MCF 10A (cell line): ENCODE data around the gene IBA57. TPM values are rescaled to one million over a fixed set of nuclear protein-coding genes. Genes with fewer than 3 reads are reported as not detected.

Source experiments
- BruUV-seq: library from RNA; stranded (reverse); fragments of 400-500 nt; replicated peaks from 2 replicates; lab custom pipeline; 2021; lab: Mats Ljungman, UMichigan
- CTCF ChIA-PET: fragments of 300-600 bp; sonication (Branson Sonifier 250); formaldehyde crosslinking; extraction: SDS; loops from one replicate; lab custom pipeline; 2021; ENCODE audit warnings: antibody characterized with exemption, inconsistent platforms; lab: Yijun Ruan, JAX
- POLR2A ChIA-PET: fragments of 300-600, 350-650 bp; sonication (Branson Sonifier 250); formaldehyde crosslinking; extraction: SDS; loops from one replicate; lab custom pipeline; 2020; ENCODE audit warnings: antibody characterized with exemption, inconsistent platforms; lab: Yijun Ruan, JAX
- DNase-seq: peaks from one replicate; pipeline ENCODE4 v3.0.0-alpha.2; 2018; ENCODE audit not compliant: unreplicated experiment
- H3K27ac Mint-ChIP-seq: one replicate; pipeline ENCODE4 v1.8.0; 2022; ENCODE audit warnings: mild to moderate bottlenecking, low read depth, mixed read lengths; ENCODE audit not compliant: unreplicated experiment
- H3K27me3 Mint-ChIP-seq: one replicate; pipeline ENCODE4 v1.8.0; 2022; ENCODE audit warnings: mixed read lengths; ENCODE audit not compliant: insufficient read depth, unreplicated experiment
- H3K36me3 Mint-ChIP-seq: one replicate; pipeline ENCODE4 v1.8.0; 2022; ENCODE audit warnings: mild to moderate bottlenecking, moderate library complexity, mixed read lengths; ENCODE audit not compliant: insufficient read depth, unreplicated experiment
- H3K4me1 Mint-ChIP-seq: one replicate; pipeline ENCODE4 v1.8.0; 2022; ENCODE audit warnings: mixed read lengths; ENCODE audit not compliant: insufficient read depth, unreplicated experiment
- H3K4me3 Mint-ChIP-seq: one replicate; pipeline ENCODE4 v1.8.0; 2022; ENCODE audit warnings: mild to moderate bottlenecking, moderate library complexity, mixed read lengths; ENCODE audit not compliant: unreplicated experiment
- H3K9me3 Mint-ChIP-seq: one replicate; pipeline ENCODE4 v1.8.0; 2022; ENCODE audit warnings: mixed read lengths; ENCODE audit not compliant: unreplicated experiment
- CTCF ChIP-seq: fragments of 200-600 bp; IDR thresholded peaks from one replicate; pipeline ENCODE4 v1.8.0; 2022; ENCODE audit warnings: antibody characterized with exemption, mild to moderate bottlenecking; ENCODE audit not compliant: unreplicated experiment
- intact Hi-C: fragments of 100-400 bp; cut with micrococcal nuclease; formaldehyde crosslinking; loops from 2 replicates; pipeline ENCODE4 v1.14.1; 2022
- total RNA-seq: library from RNA; stranded (reverse); gene quantifications from 2 replicates; pipeline ENCODE4 v1.2.3, GENCODE V29; 2022

The IBA57 gene
- total RNA-seq, 1 experiment from 2014 or later, result 16.5 TPM

- no TSS peak for BruUV-seq
- ChIA-PET CTCF (interaction anchor here (0.6 to 2.6 kb wide), 5 partner anchors 11 to 126 kb away, joined by 3 to 11 read pairs (median 6); no protein-coding TSS in a partner anchor), POLR2A (interaction anchor here (0.6 to 1.5 kb wide), 3 partner anchors 15 to 562 kb away, joined by 3 to 4 read pairs (median 4); partner anchors contain the start of genes GUK1 and WNT9A)
- Mint-ChIP-seq H3K4me3 (no peak overlapping the region), H3K36me3 (no peaks in the 10 kb centered on the region), H3K27ac (no peak overlapping the region), H3K9me3 (no peaks in the 10 kb centered on the region), H3K27me3 (no peaks in the 10 kb centered on the region), H3K4me1 (no peaks in the 10 kb centered on the region)
- TF ChIP-seq CTCF, result no peak
- no peak for DNase-seq
- intact Hi-C loops, result no loop called here
These were observed 40.4 kb upstream of the IBA57 start for GRCh38 chr1:228125185-228125584.

DNA sequence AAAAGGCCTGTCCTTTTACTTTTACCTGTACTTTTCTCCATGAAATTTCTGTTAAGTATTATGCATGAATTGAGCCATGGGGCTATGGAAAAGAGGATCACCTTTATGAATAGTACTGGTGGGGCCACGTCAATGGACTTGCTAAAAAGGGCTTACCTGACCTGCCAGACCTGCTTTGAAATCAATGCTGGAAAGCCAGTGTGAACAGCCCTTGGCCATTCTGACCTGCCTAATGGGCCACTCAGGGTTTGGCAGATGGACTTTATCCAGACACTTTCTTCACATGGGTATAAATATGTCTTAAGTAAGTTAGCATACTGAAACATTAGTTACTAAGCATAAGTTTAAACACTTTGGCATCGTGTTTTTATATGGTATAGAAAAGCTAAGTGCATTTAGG lies 33.8 kb upstream of the IBA57 start:
- no peak for TF ChIP-seq CTCF
- ChIA-PET CTCF (interaction anchor here (1.1 to 4.7 kb wide), 16 partner anchors 9 to 383 kb away, joined by 3 to 62 read pairs (median 15); partner anchors contain the start of genes GUK1, IBA57 and MRPL55), POLR2A (interaction anchor here (0.7 to 5.5 kb wide), 15 partner anchors 9 to 838 kb away, joined by 3 to 56 read pairs (median 7); partner anchors contain the start of genes ARF1, GUK1, IBA57 and MRPL55)
- no TSS peak for BruUV-seq
- no peak overlapping the region for H3K4me3 Mint-ChIP-seq
- H3K4me1 Mint-ChIP-seq, result peaks cover 10% of the 10 kb centered on the region
- peaks cover 18% of the 10 kb centered on the region for H3K27me3 Mint-ChIP-seq
- DNase-seq, result no peak
- H3K27ac Mint-ChIP-seq, result no peak overlapping the region
- H3K9me3 Mint-ChIP-seq, result no peaks in the 10 kb centered on the region
- no peaks in the 10 kb centered on the region for H3K36me3 Mint-ChIP-seq
- intact Hi-C loops, result loop anchor here (1.0 to 2.0 kb wide), 9 partner anchors 35 to 651 kb away; a partner anchor contains a TSS

- intact Hi-C loops, result no loop called here
- Mint-ChIP-seq H3K27me3 (peaks cover 30% of the 10 kb centered on the region), H3K27ac (no peak overlapping the region), H3K9me3 (no peaks in the 10 kb centered on the region), H3K4me1 (peaks cover 10% of the 10 kb centered on the region), H3K4me3 (no peak overlapping the region), H3K36me3 (no peaks in the 10 kb centered on the region)
- POLR2A ChIA-PET, result interaction anchor here (0.6 to 1.6 kb wide), 3 partner anchors 25 to 408 kb away, joined by 3 to 8 read pairs (median 4); partner anchors contain the start of gene IBA57
- CTCF ChIA-PET, result interaction anchor here (0.7 to 1.3 kb wide), 2 partner anchors 130 to 373 kb away, joined by 3 to 4 read pairs; no protein-coding TSS in a partner anchor
- no peak for TF ChIP-seq CTCF
- no peak for DNase-seq
- BruUV-seq, result no TSS peak
These were observed 31.0 kb upstream of the IBA57 start for GRCh38 chr1:228134591-228134990.

DNA sequence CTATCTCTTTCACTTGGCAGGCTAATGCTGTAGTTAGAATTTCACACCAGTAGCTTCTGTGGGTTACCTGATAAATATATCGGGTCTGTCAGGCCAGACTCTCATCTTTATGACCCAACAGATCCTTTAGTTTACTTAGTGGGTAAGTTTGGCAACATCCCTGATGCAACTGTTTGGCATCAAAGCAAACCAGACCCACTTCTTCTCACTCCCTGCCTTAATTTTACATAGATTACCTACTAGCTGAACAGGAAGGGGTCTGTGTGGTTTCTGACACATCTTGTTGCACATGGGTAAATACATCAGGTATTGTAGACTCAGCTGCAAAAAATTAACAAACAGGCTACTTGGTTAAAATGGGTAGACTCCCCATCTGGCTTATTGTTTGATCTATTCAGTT lies 28.7 kb upstream of the IBA57 start:
- no peak for DNase-seq
- BruUV-seq, result no TSS peak
- Mint-ChIP-seq H3K4me3 (no peak overlapping the region), H3K4me1 (peaks cover under 1% of the 10 kb centered on the region), H3K9me3 (no peaks in the 10 kb centered on the region), H3K36me3 (peaks cover 7% of the 10 kb centered on the region), H3K27me3 (peaks cover 30% of the 10 kb centered on the region), H3K27ac (no peak overlapping the region)
- ChIA-PET POLR2A (interaction anchor here (0.6 to 9.7 kb wide), 6 partner anchors 27 to 742 kb away, joined by 3 to 318 read pairs (median 4); partner anchors contain the start of genes ARF1, IBA57, MRPL55 and RNF187), CTCF (interaction anchor here (1.0 to 2.0 kb wide), 6 partner anchors 28 to 378 kb away, joined by 3 to 10 read pairs (median 4); no protein-coding TSS in a partner anchor)
- TF ChIP-seq CTCF, result no peak
- intact Hi-C loops, result no loop called here
